ENCODE results near the gene ANKH.
"Not testable (repeated sequence)": the region's sequence is repeated elsewhere in the genome, so short reads cannot be mapped to it uniquely, and the experiment has no call there.

Gene ANKH

DNA sequence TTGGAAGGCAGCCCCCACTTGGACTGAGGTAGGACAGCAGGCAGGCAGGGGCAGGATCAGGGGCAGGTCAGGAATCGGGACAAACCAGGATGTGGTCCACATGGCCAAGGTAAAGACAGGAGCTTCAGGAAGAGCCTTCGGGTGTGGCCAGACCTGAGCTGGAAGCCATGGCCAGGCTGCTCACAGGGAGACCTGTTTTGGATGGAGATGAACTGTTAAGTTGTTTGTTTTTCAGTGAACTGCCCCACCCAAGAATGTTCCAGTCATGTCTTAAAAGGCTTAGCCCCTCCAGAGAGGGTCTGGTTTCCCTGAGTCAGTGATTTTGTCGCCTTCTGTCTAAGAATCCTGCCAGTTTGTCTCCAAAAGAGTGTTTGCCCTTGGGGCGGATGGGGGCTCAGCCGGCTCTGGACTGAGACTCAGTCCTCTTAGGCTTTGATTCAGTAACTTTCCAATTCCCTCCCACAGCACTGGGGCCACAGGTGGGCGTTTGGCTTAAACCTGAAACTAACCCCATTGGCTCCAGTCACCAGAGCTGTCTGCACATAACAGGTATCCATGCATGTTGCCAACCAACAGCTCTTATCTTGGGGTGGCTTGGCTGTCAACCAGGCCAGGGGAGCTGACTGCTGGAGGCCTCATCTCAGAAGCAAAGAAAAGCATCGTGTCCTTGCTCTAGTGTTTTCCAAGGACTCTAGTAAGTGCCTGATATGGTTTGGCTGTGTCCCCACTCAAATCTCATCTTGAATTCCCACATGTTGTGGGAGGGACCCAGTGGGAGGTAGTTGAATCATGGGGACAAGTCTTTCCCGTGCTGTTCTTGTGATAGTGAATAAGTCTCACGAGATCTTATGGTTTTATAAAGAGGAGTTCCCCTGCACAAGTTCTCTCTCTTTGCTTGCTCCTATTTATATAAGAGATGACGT, 11.3 kb upstream of the ANKH start:
- no peak for DNase-seq

DNA sequence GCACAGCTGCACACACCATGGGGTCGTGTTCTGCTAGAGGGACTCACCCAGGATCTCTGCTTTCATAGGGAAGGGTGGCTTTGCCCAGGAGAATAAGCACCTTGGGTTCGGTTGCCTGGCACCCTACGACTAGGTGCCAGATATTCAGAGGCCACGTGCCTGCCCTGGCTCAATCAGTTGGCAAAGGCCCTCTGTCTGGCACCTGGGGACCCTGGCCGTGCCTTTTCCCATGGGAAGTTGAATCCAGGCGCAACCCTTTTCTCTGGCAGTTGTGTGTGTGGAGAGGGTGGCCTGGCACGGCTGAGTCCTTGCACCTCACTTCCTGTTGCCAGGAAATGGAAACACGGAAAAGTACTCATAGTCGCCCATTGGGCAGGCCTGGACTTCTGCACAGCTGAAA, 10.2 kb upstream of the ANKH start:
- no peak for DNase-seq

DNA sequence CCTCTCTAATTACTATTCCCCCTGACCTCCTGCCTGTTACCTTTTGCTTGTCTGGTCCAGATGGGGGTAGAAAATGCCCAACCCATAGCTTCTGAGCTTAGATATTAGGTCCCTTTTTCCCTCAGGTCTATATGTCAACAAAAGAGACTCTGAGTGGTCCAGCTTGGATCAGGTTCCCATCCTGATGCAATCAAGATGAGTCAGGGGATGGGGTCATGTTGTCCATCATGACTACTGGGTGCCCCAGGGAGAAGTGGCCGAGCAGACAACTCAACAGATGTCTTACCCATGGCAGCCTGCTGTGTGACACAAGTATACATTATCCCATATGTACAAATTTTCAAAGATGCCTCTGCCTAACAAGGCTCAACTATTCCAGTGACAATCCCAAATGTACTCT, 9.1 kb upstream of the ANKH start:
- no peak for DNase-seq

DNA sequence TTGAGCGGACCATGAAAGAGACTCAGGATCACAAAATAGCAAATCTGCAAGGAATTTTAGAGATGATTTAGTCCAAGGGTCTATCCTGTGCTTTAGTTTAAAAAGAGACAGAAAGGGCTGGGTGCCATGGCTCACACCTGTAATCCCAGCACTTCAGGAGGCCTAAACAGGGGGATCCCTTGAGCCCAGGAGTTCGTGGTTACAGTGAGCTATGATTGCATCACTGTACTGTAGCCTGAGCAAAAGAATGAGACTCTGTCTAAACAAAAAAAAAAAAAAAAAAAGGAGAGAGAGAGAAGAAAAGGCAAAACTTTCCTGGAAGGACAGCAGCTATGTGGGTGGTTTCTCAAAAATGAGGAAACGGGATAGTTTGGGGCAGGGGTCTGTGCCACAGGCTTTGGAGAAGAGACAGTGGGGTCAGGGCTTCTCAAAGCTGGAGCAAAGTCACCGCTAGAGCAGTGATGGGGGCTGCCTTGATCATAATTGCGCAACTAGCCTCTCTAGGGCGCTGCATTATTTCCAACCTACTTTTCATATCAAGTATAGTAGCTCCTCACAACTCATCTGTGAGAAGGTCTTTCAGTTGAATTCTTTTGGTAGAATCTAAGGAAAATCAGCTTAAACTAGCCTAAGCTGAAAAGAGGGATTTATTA, 8.5 kb upstream of the ANKH start:
- DNase-seq: no peak

DNA sequence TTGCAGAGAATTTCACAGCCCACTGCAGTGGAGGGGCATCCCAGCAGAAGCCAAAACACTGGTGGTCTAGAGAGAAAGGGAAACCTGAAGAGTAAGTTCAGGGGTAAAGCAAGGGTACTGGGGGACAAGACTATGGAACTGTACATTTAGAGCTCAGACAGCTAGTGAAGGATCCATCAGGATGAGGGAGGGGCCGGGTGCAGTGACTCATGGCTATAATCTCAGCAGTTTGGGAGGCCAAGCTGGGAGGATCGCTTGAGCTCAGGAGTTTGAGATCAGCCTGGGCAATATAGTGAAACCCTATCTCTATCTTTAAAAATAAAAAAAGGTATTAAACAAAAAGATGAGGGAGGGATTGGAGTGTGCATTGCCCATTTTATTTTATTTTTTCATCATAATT, 7.8 kb upstream of the ANKH start:
- no peak for DNase-seq

DNA sequence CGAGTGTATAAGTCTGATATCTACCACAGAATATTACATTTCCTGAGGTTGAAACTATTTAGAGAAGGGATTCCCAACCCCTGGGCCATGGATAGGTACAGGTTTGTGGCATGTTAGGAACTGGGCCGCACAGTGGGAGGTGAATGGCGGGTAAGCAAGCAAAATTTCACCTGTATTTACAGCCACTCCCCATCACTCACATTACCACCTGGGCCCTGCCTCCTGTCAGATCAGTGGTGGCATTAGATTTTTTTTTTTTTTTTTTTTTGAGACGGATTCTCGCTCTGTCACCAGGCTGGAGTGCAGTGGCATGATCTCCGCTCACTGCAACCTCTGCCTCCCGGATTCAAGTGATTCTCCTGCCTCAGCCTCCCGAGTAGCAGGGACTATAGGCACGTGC, 6.6 kb upstream of the ANKH start:
- DNase-seq: not testable (repeated sequence)

DNA sequence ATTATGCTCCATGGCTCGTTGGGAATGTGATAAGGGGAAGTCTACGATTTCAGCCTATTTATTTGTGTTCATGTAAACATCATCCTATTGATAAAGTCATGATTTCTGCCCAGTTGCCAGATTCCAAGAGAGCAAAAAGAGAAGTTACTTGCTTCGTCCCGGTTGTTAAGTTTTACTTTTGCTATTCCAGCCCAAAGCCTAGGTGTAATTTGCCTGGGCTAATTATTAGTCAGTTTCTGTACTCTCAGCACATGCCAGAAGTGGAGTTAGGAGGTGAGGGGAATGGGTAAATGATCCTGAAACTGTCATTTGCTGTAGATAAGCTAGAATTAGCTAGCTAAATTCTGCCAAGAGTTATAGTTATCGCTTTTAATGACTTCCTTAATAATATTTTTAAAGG, 4.5 kb upstream of the ANKH start:
- no peak for DNase-seq

DNA sequence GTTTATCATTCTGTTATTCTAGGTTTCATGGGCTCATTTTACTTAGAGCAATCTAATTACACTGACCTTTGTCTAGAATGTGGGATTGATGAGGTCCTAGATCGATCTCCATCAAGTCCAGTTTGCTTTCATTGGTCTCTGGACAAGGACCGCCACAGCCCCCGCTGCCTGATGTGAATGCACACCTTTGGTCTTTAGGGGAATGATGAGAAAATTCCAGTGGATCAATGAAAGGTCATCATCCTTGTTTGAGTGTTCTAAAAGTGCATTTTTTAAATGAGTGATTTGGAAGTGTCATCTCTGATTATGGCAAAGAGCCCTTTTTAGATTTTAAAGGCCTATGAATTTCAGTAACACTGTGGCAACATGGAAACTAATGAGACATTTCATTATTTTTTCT, 2.2 kb upstream of the ANKH start:
- DNase-seq: no peak

DNA sequence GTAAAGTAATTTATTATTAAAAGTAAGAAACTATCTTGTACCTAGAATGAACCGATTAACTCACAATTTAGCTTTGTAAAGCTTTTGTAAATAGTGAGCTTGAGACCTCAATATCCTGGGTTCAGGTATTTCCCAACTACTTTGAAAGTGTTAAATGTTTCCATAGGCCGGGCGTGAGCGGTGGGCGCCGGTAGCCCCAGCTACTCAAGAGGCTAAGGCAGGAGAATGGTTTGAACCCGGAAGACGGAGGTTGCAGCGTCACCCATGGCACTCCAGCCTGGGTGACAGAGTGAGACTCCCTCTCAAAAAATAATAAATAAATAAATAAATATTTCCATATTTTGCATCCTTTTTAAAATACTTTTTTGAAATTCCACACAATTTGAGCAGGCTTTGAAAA, 1.5 kb upstream of the ANKH start:
- DNase-seq: no peak

DNA sequence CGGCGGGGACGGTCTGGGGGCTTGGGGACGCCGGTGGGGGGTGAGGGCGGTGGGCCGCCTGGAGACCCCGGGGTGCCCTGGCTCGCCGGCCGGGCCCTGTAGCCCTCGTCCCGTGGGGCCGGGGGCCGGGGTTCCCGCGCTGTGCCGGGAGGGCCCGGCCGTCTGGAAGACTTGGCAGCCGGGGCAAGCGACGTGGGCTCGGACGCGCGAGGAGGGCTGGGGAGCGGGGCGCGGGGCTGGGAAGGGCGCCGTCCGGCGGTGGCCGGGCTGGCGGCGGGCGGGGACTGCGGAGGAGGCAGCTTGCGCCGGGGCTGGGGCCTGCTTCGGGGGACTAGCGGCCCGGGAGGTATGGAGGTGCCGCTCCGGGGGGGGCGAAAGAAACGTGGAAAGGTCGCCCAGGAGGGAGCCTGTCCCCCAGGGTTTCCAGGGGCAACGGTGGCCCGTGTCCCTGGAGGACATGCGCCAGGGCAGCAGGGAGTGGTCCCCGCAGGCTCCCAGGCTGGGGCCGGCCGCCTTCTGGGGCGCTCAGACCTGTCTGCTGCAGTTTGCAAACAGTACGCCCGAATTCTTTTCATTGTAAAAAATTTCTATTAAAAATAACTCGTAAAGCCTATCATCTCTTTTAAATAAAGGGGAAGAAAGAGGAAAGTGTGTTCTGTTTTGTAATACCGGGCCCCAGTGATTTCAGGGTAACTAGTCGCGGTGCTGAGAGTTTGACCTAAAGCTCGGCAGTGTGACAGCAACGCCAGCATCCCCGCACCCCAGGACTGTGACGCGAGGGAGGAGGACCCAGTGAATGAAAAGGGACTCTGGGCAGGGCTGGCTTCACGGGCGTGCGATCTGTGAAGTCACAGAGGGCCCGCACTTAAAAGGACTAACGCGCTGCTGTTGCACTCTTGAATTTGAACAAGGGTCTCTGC, 752 bp upstream of the ANKH start:
- peak; percentile 39 for DNase-seq

DNA sequence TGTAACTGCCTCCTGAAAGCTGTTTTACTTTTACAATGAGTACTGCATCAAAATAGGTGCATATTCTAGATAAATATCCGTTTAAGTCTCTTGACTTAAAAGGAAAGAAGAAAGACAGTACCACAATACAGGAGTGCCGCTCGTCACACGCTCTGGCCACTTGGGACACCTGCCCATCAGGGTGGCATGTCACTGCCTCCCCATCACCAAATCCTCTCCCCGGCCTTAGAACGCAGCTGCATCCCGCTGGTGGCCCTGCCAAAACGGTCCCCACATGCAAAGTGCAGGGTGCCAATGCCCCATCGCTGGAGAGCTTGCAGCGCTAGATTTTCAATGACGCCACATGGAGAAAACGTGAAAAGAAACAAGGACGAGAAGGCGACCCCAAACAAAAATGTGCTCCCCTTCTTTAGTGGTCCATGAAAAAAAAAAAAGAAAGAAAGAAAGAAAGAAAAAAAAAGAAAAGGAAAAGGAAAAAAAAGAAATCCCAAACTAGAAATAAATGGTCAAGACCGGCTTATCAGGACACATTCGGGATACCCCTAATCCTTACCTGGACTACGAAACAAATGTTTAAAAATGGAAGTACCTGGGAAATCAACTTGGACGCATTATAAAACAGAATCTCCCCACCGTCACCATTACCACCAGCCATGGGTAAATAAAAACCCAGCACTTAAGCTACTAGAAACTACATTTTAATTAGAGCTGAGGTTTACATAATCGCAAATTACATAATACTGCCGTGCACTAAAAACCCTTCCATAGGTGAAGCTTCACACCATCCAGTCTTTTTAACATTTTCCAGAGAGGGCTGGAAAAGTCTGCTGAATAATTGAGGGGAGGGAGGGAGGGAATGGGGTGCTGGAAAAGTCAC, 1.0 kb downstream of the ANKH start:
- DNase-seq: peak; percentile 86

DNA sequence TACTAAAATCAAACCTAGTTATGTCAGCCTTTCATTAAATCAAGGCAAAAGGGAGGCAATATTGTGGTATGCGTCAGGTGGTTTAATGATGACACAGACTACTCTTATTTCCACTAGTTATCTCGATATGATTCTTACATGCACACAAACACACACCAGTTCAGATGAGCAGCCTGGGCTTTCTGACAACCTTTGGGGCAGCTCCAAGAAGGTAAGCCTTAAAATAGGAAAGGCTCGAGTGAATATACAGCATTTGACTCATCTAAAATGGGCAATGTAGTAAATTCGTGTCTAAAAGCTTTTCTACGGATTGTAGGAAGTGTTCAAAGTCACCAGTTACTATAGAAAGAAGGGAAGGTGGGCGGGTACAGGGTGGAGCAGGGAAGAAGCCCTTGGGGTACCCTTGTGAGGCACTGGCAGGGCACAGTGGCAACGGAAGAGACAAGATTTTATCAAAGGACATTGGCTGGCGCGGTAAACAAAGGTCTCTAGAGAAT, 1.9 kb downstream of the ANKH start:
- peak; percentile 6 for DNase-seq

DNA sequence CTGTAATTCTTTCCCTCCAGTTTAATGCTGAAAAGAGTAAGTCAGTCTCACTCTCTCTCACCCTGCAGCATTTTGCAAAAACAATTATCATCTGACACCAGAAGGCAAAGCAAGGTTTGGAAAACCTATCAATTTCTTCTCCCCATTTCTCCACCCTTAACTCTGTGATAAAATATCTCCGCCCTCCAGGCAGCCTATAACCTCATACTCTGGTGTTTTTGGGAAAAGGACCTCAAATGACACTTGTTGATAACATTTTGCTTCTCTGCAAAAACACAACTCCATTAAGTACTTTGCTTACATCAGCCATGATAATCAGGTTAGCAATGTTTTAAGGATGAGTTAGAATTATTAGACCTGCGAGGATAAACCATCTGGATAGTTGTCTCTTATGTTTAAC, 2.3 kb downstream of the ANKH start:
- no peak for DNase-seq

DNA sequence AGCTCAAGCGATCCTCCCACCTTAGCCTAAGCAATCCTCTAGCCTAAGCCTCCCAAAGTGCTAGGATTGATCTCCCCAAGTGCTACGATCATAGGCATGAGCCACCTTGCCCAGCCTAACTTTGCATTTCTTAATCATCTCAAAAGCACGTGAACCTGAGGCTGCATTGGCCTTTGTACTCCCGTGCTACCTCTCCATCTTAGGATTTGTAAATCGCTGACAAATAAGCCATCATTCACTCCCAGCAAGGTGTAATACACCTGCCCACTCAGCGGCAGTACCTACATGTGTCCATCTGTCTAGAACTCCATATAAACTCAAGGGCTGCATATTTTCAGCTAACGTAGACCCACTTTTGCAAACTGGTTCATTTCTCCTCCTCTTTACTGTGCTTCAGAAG, 2.8 kb downstream of the ANKH start:
- no peak for DNase-seq

DNA sequence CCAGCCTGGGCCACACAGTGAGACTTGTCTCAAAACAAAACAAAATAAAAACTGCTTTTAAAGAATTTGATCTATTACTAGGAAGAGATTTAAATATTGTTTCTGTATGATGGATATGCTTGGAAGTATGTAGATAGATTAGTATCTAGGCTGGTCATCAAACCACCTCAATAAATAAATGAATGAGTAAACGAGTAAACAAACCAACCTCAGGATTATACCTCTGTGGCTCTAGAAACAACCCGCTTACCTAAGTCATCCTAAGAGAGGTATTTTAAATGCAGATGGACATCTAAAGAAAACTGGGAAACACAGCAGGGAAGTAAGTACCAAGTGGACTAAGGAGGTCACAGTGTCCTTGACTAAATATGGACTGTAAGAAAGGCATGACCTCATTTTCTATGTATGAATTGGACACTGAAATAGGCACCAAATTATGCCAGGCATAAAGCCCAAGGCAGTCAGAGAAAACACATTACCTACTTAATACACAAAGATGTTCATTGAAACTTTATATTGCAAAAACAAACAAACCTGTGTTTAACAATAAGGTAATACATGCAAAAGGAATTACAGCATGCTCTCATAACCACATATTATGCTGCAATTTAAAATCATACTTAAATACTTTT, 7.3 kb downstream of the ANKH start:
- no peak for DNase-seq

DNA sequence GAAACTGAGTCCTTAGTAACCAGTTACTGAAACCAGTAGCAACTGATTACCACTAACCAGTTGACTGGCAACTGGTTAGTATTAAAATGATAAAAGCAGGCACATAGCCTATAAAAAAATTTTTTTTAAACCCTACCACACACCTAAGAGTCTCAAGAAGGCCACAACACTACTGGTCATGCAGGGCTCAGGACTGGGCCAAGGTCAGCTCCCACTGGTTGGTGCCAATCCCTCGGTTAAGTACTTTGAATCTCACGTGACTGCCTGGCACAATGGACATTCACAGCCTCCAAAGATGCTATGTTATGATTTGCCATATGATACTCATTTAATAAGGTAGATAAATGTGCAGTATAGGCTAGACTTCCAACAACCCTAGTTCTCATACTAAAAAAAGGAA, 8.5 kb downstream of the ANKH start:
- no peak for DNase-seq

DNA sequence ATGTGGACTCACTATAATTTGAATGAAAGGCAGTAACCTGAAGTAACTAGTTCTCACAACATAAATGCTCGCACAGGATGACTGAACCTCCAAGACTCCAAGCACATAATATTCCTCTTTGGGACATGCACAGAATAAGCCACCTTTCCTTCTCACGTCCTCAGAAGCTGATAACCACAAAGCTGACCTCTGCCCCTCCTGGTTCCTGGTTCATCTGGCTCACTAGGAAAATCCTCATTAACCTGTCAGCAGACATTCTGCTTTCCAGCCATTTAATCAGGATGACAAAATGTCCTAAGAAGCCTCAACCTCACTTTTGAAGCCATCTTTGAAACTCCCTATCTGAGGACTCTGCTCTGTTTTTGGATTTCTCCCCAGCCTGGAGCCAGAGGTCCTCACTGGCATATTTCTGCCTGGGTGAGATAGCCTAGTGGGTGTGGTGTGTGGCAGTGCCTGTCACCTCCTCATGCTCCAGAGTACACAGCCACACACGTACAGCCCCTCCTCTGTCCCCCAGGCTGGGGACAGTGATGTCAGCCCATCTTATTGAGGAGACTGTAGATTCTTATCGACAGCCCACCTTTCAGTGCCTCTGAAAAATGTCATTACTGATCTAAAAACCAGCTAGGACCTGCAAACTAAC, 10.3 kb downstream of the ANKH start:
- no peak for DNase-seq

DNA sequence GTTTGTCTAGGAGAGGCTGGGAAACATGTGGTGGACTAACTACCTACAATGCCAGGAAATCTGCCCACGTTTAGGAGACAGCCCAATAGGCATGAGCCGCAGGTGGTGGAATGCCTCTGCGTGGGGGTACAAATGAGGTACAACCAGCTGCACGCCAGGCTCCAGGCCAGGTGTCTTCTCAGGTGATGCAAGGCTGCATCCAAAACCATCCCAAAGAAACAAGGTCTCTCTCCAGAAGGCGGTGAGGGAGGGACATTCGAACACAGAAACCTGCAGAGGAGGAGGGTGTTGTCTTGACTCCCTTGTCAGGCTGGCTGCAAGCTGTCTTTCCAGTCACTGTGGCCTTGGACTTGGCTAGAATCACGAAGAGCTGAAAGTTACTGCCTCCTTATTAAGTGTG, 11.6 kb downstream of the ANKH start:
- DNase-seq: no peak

DNA sequence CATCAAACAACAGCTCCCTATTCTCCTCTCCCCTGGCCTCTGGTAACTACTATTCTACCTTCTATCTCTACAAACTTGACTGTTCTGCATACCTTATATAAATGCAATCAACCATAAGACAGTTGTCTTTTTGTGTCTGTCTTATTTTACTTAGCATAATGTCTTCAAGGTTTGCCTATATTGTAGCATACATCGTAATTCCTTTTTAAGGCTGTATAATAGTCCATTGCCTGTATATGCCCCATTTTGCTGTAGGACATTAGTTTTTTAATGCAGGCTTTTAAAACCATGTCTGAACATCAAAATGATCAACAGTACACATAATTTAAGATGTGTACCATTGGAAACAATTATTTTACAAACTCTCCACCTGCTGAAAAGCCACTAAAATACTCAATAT, 12.4 kb downstream of the ANKH start:
- no peak for DNase-seq

DNA sequence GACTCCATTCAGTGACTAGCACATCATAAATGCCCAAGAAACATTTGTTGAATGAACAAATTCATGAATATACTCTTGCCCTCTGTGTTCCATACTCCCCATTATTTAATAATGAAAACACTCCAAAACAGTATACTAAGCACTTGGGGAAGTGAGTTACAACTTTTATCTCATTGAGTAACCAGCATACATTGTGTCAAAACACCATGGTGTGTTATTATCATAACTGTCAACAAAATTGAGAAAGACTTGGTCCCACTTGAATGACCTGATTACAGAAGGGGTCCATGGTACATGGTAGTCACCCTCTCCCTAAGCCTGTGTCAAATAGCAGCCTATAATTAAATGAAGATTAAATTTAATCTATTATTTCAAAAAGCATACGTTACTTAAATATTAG, 16.2 kb downstream of the ANKH start:
- DNase-seq: no peak

DNA sequence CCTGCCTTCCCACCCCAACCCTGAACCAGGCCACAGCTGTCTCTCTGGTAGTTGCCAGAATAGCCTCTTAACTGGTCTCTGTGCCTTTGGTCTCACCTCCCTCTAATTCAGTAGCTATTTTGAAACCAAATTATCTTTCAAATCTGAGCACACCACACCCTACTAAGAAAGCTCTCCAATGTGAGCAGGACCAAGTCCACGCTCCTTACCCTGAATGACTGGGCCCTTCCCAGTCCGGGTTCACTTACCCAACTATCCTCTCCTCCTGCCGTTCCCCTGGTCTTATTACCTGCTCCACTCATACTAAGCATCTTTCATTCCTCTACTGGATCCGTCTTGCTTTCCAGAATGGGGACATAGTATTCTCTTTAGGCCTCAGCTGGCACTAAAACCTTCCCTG, 16.8 kb downstream of the ANKH start:
- no peak for DNase-seq
